Subcutaneous preadipocyte (primary cell): Measurements from ENCODE around the gene IL6R. TPM values are rescaled to one million over a fixed set of nuclear protein-coding genes. Genes with fewer than 3 reads are reported as not detected.

Experiments
- total RNA-seq: library from RNA; depleted of rRNA; stranded (reverse); fragments of >200 nt; gene quantifications from 2 replicates; pipeline ENCODE4 v1.2.3, GENCODE V29; 2012

IL6R gene
- total RNA-seq, result 13.6 and 21.1 TPM in 2 replicates

GRCh38 chr1:154404984-154405746 lies at the start of gene IL6R:
IL6R (plus strand) TSS chr1:154405343; CDS start chr1:154405630, 287 bp downstream.

GRCh38 chr1:154502066-154502743 lies 97.1 kb downstream of the IL6R start, which contains the start of the genes SHE and TDRD10:
SHE (minus strand) TSS chr1:154502412; CDS start chr1:154502026, 386 bp downstream.
TDRD10 (plus strand) TSS chr1:154502219; CDS start chr1:154506904, 4,685 bp downstream.

Other genes starting within 250 kb of the IL6R start
- 401 and 557 TPM in 2 replicates for gene TPM3, start 213.2 kb upstream of the IL6R start, total RNA-seq
- not detected in 2 replicates for gene CFAP141, start 199.0 kb upstream of the IL6R start, total RNA-seq
- 94.1 and 129 TPM in 2 replicates for gene UBAP2L, start 184.4 kb upstream of the IL6R start, total RNA-seq
- gene HAX1, start 132.7 kb upstream of the IL6R start, total RNA-seq, result 88.6 and 95.0 TPM in 2 replicates
- not detected in 2 replicates for gene AQP10, start 84.2 kb upstream of the IL6R start, total RNA-seq
- gene ATP8B2, start 79.8 kb upstream of the IL6R start, total RNA-seq, result 144 and 149 TPM in 2 replicates
- gene TDRD10, start 96.9 kb downstream of the IL6R start, total RNA-seq, result not detected in 2 replicates
- gene SHE, start 97.1 kb downstream of the IL6R start, total RNA-seq, result under 0.01 TPM in 1 of 2 replicates, not detected in the other
- gene UBE2Q1, start 153.3 kb downstream of the IL6R start, total RNA-seq, result 14.7 and 20.5 TPM in 2 replicates
- gene CHRNB2, start 162.4 kb downstream of the IL6R start, total RNA-seq, result under 0.01 TPM in 1 of 2 replicates, not detected in the other
- gene ADAR, start 202.8 kb downstream of the IL6R start, total RNA-seq, result 77.5 and 108 TPM in 2 replicates